T-helper 2 cell treated with Interferon-gamma antibody and Interleukin-4, amounts not matched to agents 5 μg/mL and 100 μg/mL, for 36 hours (primary cell): ENCODE data around the gene KLK5.
"Not testable (repeated sequence)": the region's sequence is repeated elsewhere in the genome, so short reads cannot be mapped to it uniquely, and the experiment has no call there.

Source experiments
- DNase-seq: peaks from one replicate; pipeline ENCODE4 v3.0.0; 2021; ENCODE audit warnings: low spot score
- H3K27ac Mint-ChIP-seq: one replicate; pipeline ENCODE4 v1.8.0; 2021; ENCODE audit warnings: mild to moderate bottlenecking, mixed read lengths
- H3K27me3 Mint-ChIP-seq: one replicate; pipeline ENCODE4 v1.8.0; 2021; ENCODE audit warnings: low read depth, mixed read lengths
- H3K36me3 Mint-ChIP-seq: one replicate; pipeline ENCODE4 v1.8.0; 2021; ENCODE audit warnings: low read depth, mixed read lengths
- H3K4me1 Mint-ChIP-seq: one replicate; pipeline ENCODE4 v1.8.0; 2021; ENCODE audit warnings: low read depth, mixed read lengths
- H3K4me3 Mint-ChIP-seq: one replicate; pipeline ENCODE4 v1.8.0; 2022; ENCODE audit warnings: mild to moderate bottlenecking, moderate library complexity, mixed read lengths
- H3K9me3 Mint-ChIP-seq: one replicate; pipeline ENCODE4 v1.8.0; 2021; ENCODE audit warnings: mixed read lengths

Gene KLK5

GRCh38 chr19:50899569-50899968 lies 53.3 kb downstream of the KLK5 start:
- H3K9me3 Mint-ChIP-seq = peaks cover 7% of the 10 kb centered on the region
- no peak for DNase-seq
- H3K4me1 Mint-ChIP-seq = no peaks in the 10 kb centered on the region
- H3K27ac Mint-ChIP-seq = no peak overlapping the region
- H3K27me3 Mint-ChIP-seq = no peaks in the 10 kb centered on the region
- no peak overlapping the region for H3K4me3 Mint-ChIP-seq
- H3K36me3 Mint-ChIP-seq = no peaks in the 10 kb centered on the region

- Mint-ChIP-seq H3K9me3 (peaks cover 7% of the 10 kb centered on the region), H3K4me1 (no peaks in the 10 kb centered on the region), H3K4me3 (no peak overlapping the region), H3K27ac (no peak overlapping the region), H3K27me3 (no peaks in the 10 kb centered on the region), H3K36me3 (no peaks in the 10 kb centered on the region)
- DNase-seq = no peak
These were observed 54.8 kb downstream of the KLK5 start for GRCh38 chr19:50898018-50898417.

DNA sequence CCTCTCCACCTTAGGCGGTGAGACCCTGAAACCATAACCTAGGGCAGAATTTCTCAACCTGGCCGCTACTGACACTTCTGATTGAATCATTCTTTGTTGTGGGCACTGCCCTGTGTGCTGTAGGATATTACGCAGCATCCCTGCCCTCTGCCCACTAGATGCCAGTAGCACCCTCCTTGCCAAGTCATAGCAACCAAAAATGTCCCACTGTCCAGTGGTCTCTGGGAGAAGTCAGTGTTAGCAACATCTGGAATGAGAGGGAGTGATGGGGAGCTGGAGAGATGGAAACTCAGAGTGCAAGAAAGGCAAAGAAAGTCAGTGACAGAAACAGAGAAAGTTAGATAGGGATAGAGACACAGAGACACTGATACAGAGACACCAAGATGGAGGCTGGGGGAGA lies 55.2 kb downstream of the KLK5 start:
- Mint-ChIP-seq H3K4me3 (no peak overlapping the region), H3K4me1 (no peaks in the 10 kb centered on the region), H3K36me3 (no peaks in the 10 kb centered on the region), H3K27ac (no peak overlapping the region), H3K27me3 (no peaks in the 10 kb centered on the region), H3K9me3 (peaks cover 7% of the 10 kb centered on the region)
- no peak for DNase-seq

GRCh38 chr19:50897191-50897607 lies 55.6 kb downstream of the KLK5 start:
- Mint-ChIP-seq H3K27ac (no peak overlapping the region), H3K4me1 (no peaks in the 10 kb centered on the region), H3K4me3 (no peak overlapping the region), H3K9me3 (peaks cover 7% of the 10 kb centered on the region), H3K27me3 (no peaks in the 10 kb centered on the region), H3K36me3 (no peaks in the 10 kb centered on the region)
- no peak for DNase-seq

GRCh38 chr19:50896591-50897190 lies 56.1 kb downstream of the KLK5 start:
- peaks cover 7% of the 10 kb centered on the region for H3K9me3 Mint-ChIP-seq
- no peak overlapping the region for H3K27ac Mint-ChIP-seq
- DNase-seq = peak; percentile 41
- no peaks in the 10 kb centered on the region for H3K27me3 Mint-ChIP-seq
- H3K36me3 Mint-ChIP-seq = no peaks in the 10 kb centered on the region
- H3K4me3 Mint-ChIP-seq = no peak overlapping the region
- no peaks in the 10 kb centered on the region for H3K4me1 Mint-ChIP-seq

GRCh38 chr19:50896089-50896590 lies 56.7 kb downstream of the KLK5 start:
- not testable (repeated sequence) for H3K4me1 Mint-ChIP-seq, H3K9me3 Mint-ChIP-seq, DNase-seq, H3K27me3 Mint-ChIP-seq, H3K36me3 Mint-ChIP-seq, H3K4me3 Mint-ChIP-seq, H3K27ac Mint-ChIP-seq

- Mint-ChIP-seq H3K4me1 (no peaks in the 10 kb centered on the region), H3K27me3 (no peaks in the 10 kb centered on the region), H3K27ac (no peak overlapping the region), H3K9me3 (peaks cover 7% of the 10 kb centered on the region), H3K36me3 (no peaks in the 10 kb centered on the region), H3K4me3 (no peak overlapping the region)
- DNase-seq = no peak
These were observed 58.1 kb downstream of the KLK5 start for GRCh38 chr19:50894478-50895356.
